ENCODE measurements around the gene C8A. TPM values are rescaled to one million over a fixed set of nuclear protein-coding genes. Genes with fewer than 3 reads are reported as not detected.

Gene C8A
- total RNA-seq, 1 experiment from 2014 or later = 0.13 TPM

- ATAC-seq = no peak
- Mint-ChIP-seq H3K9me3 (no peaks in the 10 kb centered on the region), H3K36me3 (no peaks in the 10 kb centered on the region), H3K4me3 (no peak overlapping the region), H3K4me1 (peaks cover 11% of the 10 kb centered on the region), H3K27me3 (ENCODE audit: low read depth) (peaks cover 6% of the 10 kb centered on the region; the same call in 1 of the 2 replicates), H3K27ac (no peak overlapping the region)
- DNase-seq (ENCODE audit: low spot score) = no peak
- ChIA-PET CTCF (interaction anchor here (0.9 kb wide), 1 partner anchor 41 kb away, joined by 3 read pairs; no protein-coding TSS in a partner anchor), POLR2A (no interaction called here)
- TF ChIP-seq, protein P1, sequence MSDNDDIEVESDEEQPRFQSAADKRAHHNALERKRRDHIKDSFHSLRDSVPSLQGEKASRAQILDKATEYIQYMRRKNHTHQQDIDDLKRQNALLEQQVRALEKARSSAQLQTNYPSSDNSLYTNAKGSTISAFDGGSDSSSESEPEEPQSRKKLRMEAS (CRISPR knock-in tag; IDR thresholded peaks at IDR 0.05) = no peak
- no peak for TF ChIP-seq RORB (CRISPR knock-in tag; IDR thresholded peaks at IDR 0.05)
- no peak for TF ChIP-seq IRF2 (CRISPR knock-in tag; IDR thresholded peaks at IDR 0.05; ENCODE audit: borderline replicate concordance, low read depth)
- TF ChIP-seq FOXJ3 (CRISPR knock-in tag; IDR thresholded peaks at IDR 0.05; ENCODE audit: borderline replicate concordance) = no peak
- no peak for TF ChIP-seq KAT7 (CRISPR knock-in tag; IDR thresholded peaks at IDR 0.05; ENCODE audit: borderline replicate concordance)
- TF ChIP-seq ZNF121 (CRISPR knock-in tag; IDR thresholded peaks at IDR 0.05) = no peak
- TF ChIP-seq USF1 (CRISPR knock-in tag; IDR thresholded peaks at IDR 0.05) = no peak
- TF ChIP-seq NFYB (CRISPR knock-in tag; conservative IDR thresholded peaks at IDR 0.05; ENCODE audit: low read depth) = no peak
- TF ChIP-seq CREB1 (CRISPR knock-in tag; IDR thresholded peaks at IDR 0.05) = no peak
- TF ChIP-seq FOXP1 (CRISPR knock-in tag; IDR thresholded peaks at IDR 0.05; ENCODE audit: borderline replicate concordance) = no peak
- no peak for TF ChIP-seq SOX15 (CRISPR knock-in tag; IDR thresholded peaks at IDR 0.05)
- TF ChIP-seq TP53 (CRISPR knock-in tag; IDR thresholded peaks at IDR 0.05) = no peak
- TF ChIP-seq ETV6 (CRISPR knock-in tag; IDR thresholded peaks at IDR 0.05) = no peak
Measured at GRCh38 chr1:56922070-56922469, 67.5 kb downstream of the C8A start.

DNA sequence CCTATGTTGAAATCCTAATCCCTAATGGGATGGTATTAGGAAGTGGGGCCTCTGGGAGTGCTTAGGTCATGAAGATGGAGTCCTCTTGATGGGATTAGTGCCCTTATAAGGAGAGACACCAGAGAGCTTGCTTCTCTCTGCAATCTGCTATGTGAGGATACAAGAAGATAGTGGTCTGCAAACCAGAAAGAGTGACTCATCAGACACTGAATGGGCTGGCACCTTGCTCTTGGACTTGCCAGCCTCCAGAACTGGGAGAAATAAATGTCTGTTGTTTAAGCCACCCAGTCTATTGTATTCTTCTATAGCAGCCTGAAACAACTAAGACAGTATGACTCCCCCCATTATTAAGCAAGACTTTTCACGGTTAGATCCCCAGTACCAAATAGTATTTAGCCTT lies 67.9 kb downstream of the C8A start:
- POLR2A ChIA-PET = no interaction called here
- CTCF ChIA-PET = no interaction called here
- no peak overlapping the region for H3K27ac Mint-ChIP-seq
- H3K9me3 Mint-ChIP-seq = no peaks in the 10 kb centered on the region
- no peaks in the 10 kb centered on the region for H3K36me3 Mint-ChIP-seq
- ATAC-seq (no peak), DNase-seq (ENCODE audit: low spot score) (no peak)
- TF ChIP-seq IRF1 (CRISPR knock-in tag; IDR thresholded peaks at IDR 0.05) = no peak
- no peak for TF ChIP-seq ATF6 (CRISPR knock-in tag; IDR thresholded peaks at IDR 0.05)
- no peak for TF ChIP-seq ARID4B (CRISPR knock-in tag; IDR thresholded peaks at IDR 0.05; ENCODE audit: borderline replicate concordance)
- TF ChIP-seq NR2C2 (CRISPR knock-in tag; IDR thresholded peaks at IDR 0.05) = no peak
- no peak for TF ChIP-seq ATF1 (CRISPR knock-in tag; IDR thresholded peaks at IDR 0.05)
- TF ChIP-seq CREB1 (CRISPR knock-in tag; IDR thresholded peaks at IDR 0.05) = no peak
- no peak for TF ChIP-seq ZBTB21 (CRISPR knock-in tag; IDR thresholded peaks at IDR 0.05; ENCODE audit: borderline replicate concordance)
- TF ChIP-seq TCF7 (CRISPR knock-in tag; IDR thresholded peaks at IDR 0.05; ENCODE audit: low read depth) = no peak
- no peak for TF ChIP-seq CREM (CRISPR knock-in tag; IDR thresholded peaks at IDR 0.05)
- TF ChIP-seq MLX (CRISPR knock-in tag; IDR thresholded peaks at IDR 0.05) = no peak
- no peak for TF ChIP-seq TEAD1 (CRISPR knock-in tag; IDR thresholded peaks at IDR 0.05)
- no peak for TF ChIP-seq SOX15 (CRISPR knock-in tag; IDR thresholded peaks at IDR 0.05)
- peaks cover 6% of the 10 kb centered on the region; the same call in 1 of the 2 replicates for H3K27me3 Mint-ChIP-seq (ENCODE audit: low read depth)
- peaks cover 10% of the 10 kb centered on the region; the same call in 1 of the 2 replicates for H3K4me1 Mint-ChIP-seq
- H3K4me3 Mint-ChIP-seq = no peak overlapping the region
